HG03342 (cell line): ENCODE data around the gene STX8.
A peak's percentile ranks its signal among the peaks of the same experiment; 100 is the strongest.

Experiments used
- ATAC-seq: cut with Tn5 transposase; IDR thresholded peaks from one replicate; pipeline ENCODE4 v1.9.1; 2021; ENCODE audit warnings: mild to moderate bottlenecking, moderate library complexity; ENCODE audit not compliant: unreplicated experiment

The STX8 gene

DNA sequence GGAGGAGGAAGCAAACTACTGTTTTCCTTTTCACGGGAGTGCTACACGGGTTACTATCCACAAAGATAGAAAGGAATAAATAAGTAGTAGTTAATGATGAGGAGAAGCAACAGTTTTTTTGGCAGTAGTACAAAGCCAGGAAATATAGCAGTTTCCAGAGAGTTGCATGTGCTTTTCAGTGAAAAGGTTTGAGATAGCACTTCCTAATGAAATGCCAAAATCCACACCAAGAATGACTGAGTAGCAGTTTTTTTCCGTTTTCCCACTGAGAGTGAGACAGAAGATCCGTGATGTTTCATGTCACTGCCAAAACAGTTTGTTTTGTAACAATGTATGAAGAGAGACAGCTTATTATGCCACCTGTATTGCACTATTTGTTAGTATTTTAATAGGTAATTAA is 129.1 kb downstream of the STX8 start:
- ATAC-seq: no peak

DNA sequence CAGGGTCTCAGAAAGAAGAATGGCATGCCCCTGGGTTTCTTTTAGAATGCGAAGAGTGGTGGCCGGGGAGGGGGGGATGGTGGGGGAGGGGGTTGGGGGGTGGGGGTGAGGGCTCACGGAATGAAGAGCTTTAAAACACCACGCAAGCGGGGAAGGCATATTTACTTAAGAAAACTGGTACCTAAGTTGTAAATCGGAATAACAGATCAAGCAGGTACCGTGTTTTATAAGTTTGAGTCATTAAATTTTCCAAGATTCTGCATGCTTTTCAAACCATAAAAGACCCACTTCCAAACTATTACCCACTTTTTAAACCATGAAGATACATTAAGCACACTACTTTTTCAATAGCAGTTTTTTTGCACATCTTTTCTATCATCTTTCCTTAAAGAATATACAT is 130.2 kb downstream of the STX8 start:
- ATAC-seq: no peak

DNA sequence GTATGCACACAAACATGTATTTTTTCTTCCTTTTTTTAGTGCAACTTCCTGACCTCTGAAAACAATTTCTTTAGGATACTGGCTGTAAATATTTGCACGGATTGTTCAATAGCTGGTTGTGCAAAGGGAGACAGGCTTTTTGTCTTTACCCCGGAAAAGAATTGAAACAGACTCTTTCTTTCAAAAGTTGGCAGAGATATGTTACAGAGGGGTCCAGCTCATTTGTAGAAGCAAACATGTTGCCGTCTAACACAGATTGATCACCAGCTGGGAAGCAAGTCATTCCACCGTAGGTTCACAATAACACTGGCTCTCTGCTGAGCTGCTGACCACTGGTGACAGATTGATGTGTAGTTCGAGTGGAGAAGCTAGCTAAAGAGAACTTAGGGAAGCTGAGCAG is 130.9 kb downstream of the STX8 start:
- ATAC-seq: no peak

DNA sequence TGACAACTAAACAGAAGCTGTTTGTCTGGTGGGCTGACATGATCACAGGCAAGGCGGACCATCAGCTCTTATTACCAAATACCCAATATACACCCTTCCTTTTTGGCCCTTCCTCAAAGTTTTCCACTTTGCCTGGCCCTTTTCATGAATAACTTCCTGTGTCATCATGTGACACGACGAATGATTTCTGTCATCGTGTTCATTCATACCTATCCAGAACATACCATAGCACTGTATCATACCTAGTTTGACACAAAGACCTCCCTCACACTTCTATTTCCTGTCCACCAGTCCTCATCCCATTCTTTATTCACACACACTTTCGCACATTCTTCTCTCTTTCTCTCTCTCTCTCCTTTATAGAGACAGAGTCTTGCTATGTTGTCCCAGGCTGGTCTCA is 131.8 kb downstream of the STX8 start:
- no peak for ATAC-seq

DNA sequence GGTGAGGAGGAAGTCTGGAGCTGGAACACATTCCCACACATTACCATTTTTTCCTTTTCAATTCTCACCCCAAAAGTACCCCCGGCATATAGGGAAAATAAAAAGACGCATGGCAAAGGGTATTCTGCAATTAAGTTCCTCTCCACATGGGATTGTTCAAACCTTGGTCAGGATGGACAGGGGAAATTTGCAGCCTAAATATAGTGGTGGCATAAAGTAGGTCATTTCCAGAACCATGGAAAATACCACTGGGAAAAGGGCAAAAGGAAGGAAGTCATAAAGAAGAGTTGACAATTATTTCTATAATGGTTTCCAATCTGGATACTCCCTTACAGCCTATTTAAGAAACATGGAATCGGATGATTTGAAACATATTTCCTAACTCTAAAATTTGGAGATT is 135.8 kb downstream of the STX8 start:
- ATAC-seq: no peak

DNA sequence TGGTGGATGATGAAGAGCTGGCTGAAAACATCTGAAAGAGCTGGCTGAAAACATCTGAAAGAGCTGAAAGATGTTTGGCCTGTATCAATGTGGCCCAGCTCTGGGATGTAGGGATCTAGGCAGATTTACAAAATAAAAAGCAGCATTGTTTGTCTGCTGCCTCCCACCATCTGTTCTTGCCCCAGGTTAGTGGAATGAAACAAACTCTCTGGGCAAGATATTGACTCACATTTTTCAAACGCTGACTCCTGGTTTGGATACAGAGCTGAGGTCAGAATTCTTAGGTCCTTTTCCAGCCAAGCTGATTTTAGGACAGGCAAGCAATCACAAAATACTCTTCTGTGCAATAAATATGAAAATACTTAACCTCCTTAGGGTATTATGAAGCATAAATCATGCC is 139.0 kb downstream of the STX8 start:
- no peak for ATAC-seq

DNA sequence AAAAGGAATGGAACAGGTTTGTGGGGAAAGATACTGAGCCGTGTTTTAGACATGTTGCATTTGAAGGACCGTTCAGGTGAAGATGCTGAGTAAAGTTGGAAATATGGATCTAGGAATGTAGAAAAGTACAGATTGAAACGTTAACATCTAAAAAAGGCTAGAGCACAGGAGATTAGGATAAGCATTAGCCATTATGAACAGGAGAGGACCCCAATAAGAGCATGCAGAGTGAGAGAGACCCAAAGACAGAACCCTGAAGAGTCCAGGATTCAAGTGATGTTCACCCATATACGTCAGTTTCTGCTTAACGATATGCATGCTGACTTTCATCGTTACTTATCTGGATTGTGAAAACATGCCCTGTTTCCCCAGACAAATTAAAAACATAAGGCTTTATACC is 140.5 kb downstream of the STX8 start:
- no peak for ATAC-seq

DNA sequence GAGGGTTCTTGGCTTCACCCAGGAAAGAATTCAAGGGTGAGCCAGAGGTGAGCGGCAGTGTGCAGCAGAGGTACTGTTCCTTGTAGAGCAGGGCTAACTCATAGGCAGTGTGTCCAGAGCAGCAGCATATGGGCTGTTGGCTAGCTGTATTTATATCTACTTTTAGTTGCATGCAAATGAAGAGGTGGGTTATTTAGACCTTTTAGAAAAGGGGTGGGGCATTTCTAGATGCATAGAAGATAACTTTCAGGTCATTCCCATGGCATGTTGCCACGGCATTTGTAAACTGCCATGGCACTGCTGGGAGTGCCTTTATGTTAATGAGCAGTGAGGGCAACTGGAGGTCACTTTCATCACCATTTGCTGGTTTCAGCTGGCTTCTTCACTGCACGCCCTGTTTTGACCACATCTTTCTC is 141.0 kb downstream of the STX8 start:
- ATAC-seq: no peak

DNA sequence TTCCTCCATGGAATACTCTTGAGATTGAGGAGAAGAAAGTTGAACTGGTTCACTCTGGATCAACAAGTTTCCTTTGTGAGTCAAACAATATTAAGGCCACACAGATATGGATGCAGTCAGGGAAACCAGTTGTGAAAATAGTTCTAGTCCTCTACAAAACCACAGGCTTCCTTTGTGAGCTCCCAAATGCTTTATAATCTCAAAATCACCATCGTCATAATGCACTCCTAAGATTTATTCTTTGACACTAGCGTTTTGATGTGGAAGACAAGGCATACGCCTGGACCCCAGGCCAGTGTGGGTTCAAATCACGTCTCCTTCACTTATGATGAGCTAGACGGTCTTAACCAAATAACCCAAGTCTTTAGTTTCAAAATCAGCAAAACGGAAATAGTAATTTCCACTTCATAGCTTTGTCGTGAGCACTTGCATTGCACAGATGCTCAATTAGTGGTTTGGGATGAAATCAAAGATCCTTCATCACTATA is 142.6 kb downstream of the STX8 start:
- no peak for ATAC-seq

DNA sequence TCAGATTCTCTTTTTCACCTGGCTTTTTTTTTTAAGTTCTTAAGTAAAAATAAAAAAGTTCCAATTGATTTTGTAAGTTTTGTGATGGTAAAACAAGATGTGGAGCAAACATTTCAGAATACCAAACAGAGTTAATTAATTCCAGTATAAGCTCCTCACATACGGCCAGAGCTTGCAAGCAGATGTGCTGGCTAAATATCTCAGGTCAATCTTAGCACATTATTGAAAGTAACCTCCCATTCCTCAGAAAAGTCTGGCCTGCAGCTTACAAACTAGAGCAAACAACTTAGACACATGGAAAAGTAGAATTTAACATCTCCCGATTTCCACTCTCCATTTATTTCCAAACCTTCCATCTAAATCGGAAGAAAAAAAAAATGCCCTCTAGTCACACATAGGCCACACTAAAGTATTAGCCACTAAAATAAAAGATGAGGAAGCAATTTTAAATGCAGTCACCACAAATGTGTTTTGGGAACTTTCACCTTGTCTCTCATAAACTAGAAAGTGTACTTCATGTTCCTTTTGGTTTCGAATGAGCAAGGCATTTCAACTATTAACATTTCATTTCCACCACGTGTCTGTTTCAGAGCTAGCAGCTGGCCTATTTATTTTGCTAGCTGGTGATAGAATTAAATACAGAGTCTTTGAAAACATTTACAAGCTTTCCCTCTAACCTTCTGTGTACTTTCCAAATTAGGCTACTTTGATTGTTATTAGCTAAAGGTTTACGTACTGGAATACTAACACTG is 143.3 kb downstream of the STX8 start:
- ATAC-seq: peak; percentile 70

DNA sequence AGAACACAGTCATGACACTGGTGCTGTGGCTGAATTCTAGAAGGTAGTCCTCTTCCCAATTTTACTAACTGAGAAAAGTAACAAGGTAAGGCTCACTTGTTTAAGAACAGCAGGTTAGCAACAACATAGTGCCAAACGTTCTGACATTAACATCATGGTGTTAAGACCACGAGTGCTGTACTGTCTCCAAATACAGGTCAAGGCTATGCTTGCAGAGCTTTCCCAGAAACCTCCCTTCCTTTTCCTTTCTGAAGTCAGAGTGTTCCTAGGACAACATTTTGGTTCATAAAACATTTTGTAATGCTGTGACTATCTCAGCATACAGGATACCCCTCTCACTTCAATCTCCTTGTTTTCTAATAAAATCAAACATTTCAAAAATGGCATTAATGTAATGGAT is 144.0 kb downstream of the STX8 start:
- ATAC-seq: no peak

DNA sequence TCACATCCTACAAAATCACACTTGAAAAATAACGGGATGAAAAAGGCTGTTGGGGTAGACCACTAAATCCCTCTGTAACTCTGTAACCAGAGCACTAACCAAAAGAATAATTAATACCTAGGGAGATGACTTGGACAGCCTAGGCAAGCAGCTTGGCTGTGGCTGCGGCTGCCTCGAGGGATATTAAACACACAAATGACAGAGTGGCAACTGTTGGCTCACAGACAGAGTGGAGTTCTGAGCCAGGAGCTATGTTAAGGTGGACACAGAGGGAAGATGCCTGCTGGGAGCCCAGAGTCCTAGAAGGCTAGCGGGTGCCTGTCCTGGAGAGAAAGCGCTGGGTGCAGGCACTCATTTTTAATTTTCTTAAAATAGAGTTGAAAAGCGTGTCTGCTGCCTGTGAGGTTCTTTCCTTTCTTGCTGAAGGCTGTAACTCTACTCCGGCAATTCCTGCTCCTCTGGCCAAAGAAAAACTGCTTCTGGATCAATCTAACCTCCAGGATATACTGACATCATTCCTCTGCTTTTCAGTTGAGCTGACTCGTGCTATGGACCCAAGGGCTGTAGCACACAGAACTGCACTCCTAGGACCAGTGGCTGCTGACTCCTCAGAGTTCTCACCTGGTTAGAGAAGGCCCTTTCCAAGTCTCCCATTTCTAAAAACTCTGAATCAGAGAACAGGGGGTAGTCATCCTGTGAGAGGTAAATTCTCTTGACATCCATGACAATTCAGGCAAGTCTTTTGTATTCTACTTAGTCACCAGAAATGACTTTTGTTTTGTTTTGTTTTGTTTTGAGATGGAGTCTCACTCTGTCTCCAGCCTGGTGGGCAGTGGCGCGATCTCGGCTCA is 147.9 kb downstream of the STX8 start:
- ATAC-seq: no peak

DNA sequence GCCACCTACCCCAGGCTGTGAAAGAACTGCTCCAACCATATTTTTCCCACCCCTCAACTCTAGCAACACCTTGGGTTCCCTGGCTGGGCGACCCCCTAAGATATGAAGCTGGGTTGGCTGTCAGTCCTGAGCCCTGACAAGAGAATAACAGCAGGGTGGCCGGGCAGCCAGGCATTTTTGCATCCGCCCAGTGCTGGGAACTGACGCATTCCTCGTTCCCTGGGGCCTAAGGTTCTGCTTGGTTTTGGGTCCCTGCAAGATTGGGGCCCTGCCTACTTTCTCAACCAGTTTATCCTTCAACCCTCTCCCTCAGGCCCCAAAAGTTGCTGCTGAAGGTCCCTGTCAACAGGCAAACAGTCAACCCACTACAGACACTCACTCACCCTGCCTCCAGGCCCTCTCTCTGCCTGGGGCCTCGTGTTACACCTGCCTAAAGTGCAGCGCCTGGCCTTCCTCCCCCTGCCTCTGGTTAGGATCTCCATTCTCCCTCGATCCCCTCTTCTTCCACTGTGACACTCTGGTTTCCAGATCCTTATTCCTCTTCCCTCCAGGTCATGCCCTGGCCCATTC is 151.5 kb downstream of the STX8 start:
- no peak for ATAC-seq

DNA sequence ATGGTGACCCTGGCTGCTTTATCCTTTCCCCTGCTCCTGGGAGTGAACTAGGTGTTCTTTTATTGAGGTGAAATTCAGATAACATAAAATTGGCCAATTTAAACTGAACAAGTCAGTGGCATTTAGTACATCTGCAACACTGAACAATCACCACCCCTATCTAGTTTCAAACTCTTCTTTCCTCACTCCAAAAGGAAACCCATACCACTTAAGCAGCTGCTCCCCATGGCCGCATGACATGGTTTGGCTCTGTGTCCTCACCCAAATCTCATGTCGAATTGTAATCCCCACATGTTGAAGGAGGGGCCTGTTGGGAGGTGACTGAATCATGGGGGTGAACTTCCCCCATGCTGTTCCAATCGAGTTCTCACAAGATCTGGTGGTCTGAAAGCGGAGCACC is 154.1 kb downstream of the STX8 start:
- no peak for ATAC-seq

DNA sequence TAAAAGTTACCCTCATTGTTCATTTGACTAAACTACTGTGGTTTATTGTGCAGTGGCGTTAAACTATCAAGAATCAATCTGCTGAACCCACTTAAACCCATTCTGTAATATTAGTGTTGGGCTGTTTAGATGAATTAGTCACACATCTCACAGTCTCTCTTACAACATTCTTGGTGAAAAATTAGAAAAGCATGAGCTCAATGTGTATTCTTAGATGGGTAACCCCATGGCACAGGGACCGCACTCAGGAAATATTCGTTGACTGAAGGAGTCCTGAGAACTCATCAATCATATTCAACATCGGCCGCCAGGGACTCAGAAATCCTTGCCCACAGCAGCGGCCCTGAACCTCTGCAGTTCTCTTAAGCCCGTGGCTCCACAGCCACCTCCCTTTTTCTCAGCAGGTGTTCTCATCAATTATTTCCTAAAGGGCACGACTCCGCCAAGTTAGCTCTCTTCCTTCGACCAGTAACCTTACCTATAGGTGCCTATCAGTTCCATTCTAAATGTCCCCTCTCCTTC is 155.6 kb downstream of the STX8 start:
- no peak for ATAC-seq

DNA sequence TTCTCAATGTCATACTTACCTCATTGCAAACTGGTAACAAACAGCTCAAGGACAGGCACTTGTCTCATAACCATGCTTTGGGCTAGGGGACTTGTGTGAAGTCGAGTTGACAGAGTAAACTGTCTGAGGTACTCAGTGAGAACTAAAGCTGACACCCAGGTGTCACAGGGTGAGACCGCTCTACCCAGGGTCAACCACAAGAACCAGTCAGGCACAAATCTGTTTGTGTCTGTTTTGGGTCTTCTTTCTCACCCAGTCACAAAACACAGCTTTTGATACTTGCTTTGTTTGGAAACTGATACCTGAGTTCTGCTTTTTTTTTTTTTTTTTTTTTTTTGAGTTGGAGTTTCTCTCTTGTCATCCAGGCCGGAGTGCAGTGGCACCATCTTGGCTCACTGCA is 161.1 kb downstream of the STX8 start:
- peak; percentile 99 for ATAC-seq

DNA sequence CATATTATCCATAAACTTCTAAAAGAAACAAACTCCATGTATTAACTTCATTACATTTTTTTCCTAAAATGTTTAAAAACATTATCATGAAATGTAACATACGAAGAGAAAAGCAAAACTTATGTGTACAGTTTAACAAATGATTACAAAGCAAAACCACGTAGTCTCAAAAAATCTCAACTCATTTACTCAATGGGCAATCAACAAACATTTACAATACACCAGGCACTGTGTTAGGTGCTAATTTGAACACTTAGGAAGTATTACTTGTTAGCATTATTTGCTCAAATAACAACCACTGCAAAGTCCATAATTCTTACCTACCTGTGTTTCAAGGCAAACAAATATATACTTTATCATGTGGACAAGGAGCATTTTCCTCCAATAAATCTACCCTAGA is 164.9 kb downstream of the STX8 start:
- no peak for ATAC-seq

DNA sequence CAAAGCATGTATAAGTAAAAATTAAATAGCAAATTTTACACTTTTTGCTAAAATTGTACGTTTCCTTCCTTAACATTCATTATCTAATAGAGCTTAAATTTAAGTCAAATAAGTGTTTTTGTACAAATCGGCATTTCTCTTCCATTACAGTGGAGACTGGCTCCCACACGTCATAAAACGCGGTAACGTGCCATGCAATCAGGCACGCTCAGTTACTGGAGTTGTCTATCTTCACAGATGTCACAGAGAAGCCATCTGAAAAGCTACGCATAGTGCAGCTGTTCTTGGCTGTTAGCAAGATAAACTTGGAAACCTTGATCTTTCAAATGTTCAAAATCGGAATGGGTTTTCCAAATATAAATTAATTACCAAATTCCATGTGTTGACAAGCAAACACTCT is 165.3 kb downstream of the STX8 start:
- ATAC-seq: no peak

DNA sequence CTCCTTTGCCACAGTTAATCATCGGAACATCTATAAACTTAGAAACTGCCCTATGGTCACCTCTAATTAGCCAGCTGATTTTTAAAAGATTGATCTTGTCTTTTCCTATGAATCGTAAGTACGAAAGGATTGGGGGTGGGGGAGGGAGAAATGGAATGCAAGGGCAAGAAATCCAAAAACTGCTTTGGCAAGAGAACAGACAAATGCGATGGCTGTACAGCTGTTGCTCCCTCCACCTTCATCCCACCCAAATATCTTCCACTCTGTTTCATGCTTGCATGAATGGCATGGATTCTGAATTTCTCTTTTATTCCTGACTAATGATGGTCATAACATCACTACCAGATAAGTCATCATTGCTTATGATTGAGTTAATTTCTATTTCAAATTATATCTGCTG is 165.7 kb downstream of the STX8 start:
- no peak for ATAC-seq

DNA sequence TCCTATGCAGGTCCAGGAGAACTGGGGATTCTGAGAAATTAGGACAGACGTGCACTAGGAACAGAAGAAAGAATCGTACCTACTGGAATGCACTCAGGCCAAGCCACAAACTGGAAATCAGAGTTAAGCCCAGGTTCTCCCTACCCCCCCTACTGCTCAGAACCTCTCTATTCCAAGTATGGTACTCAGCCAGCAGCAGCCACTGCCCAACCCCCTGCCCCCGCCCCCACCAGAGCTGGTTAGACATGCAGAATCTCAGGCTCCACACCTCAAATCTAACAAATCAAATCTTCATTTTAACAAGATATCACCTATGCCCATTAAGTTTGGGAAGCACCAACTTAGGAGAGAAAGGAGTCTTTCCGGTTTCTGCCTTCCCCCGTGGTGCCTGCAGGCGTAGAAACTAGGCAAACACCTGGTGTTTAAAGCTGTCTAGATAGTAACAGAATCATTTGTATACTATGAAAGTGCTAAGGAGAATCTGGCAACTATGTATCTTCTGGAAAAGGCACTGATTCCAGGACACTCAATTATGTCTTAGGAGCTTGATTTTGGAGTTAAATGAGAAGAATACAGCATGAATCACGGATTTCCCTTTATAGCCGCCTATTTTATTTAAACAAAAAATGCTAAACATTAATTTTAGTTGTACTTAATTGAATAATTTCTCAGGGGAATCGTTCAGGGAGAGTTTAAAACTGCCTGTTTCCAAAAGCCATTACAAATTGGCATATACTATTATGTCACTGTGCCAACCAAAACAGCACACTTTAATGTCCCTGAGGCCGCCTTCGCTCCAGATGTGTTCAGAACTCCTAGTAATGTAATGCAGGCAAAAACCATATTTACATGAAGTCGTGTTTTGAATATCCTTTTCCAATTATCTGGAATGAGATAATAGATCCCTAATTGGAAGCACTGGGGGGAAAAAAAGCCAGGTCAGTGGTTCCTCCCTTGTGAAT is 166.5 kb downstream of the STX8 start:
- no peak for ATAC-seq

DNA sequence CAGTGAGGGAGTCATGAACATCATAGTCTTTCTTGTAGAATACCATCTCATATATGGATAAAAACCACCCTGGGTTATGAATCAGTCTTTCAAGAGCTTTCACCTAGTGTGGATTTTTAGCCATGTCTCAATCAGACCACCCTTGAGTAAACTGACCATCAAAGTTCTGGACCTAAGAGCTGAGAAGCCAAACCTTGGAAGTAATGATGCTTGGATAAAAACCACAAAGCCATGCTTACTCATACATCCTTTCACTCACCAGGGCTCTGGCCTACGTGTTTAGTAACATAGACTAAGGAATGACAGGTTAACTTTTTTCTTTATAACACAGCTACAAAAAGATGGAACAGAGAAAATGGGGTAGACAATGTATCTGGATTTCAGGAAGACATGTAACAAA is 167.2 kb downstream of the STX8 start:
- no peak for ATAC-seq
